Adrenal gland (tissue), 5 donors: ENCODE measurements around the gene OR8A1.

ENCODE experiments used
- CTCF ChIP-seq, 6 experiments: fragments of 450-650 bp in 4 of 6; fragments of 200-600 bp in 2 of 6; sonication (generic) in 1 of 6; IDR thresholded peaks; 1 replicate in 5 of 6; 2 replicates in 1 of 6; pipeline versions ENCODE4 v1.5.1 to v1.8.0; 2016 to 2021; ENCODE audit warnings: antibody characterized with exemption in 6 of 6, mild to moderate bottlenecking in 2 of 6, moderate library complexity in 1 of 6
- POLR2A ChIP-seq, 2 donors: fragments of 450-650 bp; IDR thresholded peaks; one replicate each; pipeline ENCODE4 v1.6.1; 2017; ENCODE audit warnings: antibody characterized with exemption in 2 of 2, mild to moderate bottlenecking in 2 of 2, moderate library complexity in 1 of 2
- donor health status: DM: no; HTN: no; CAD: no.

- TF ChIP-seq CTCF (IDR thresholded peaks at IDR 0.05), result no peak
- TF ChIP-seq POLR2A (IDR thresholded peaks at IDR 0.05), result no peak
Observed at GRCh38 chr11:124605719-124606118, 35.9 kb downstream of the OR8A1 start.
